Neural progenitor cell (in vitro differentiated cells): ENCODE data around the gene BFSP1. TPM values are rescaled to one million over a fixed set of nuclear protein-coding genes. Genes with fewer than 3 reads are reported as not detected.

Experiments
- DNase-seq: peaks from one replicate; pipeline ENCODE4 v3.0.0-alpha.2; 2016; ENCODE audit warnings: low spot score
- H2AFZ ChIP-seq: fragments of 200-600 bp; sonication (generic); replicated peaks from 2 replicates; pipeline ENCODE4 v1.6.1; 2016; ENCODE audit warnings: antibody characterized with exemption
- H3F3A ChIP-seq: fragments of 200-600 bp; sonication (generic); 2 replicates; pipeline ENCODE4 v1.6.1; 2016; ENCODE audit warnings: antibody characterized with exemption, low read depth
- H3K27ac ChIP-seq: fragments of 200-600 bp; sonication (generic); 2 replicates; pipeline ENCODE4 v1.5.1; 2016; ENCODE audit warnings: mild to moderate bottlenecking
- H3K27me3 ChIP-seq: fragments of 200-600 bp; sonication (generic); 2 replicates; pipeline ENCODE4 v1.6.1; 2016; ENCODE audit warnings: mild to moderate bottlenecking, moderate library complexity
- H3K36me3 ChIP-seq: fragments of 200-600 bp; sonication (generic); 2 replicates; pipeline ENCODE4 v1.5.1; 2016
- H3K4me1 ChIP-seq: fragments of 200-600 bp; sonication (generic); 2 replicates; pipeline ENCODE4 v1.6.1; 2016; ENCODE audit warnings: mixed run types
- H3K4me2 ChIP-seq: fragments of 200-600 bp; sonication (generic); 2 replicates; pipeline ENCODE4 v1.6.1; 2016
- H3K4me3 ChIP-seq: fragments of 200-600 bp; sonication (generic); 2 replicates; pipeline ENCODE4 v1.5.1; 2016
- H3K79me2 ChIP-seq: fragments of 200-600 bp; sonication (generic); 2 replicates; pipeline ENCODE4 v1.6.1; 2016; ENCODE audit warnings: low read depth
- H3K9ac ChIP-seq: fragments of 200-600 bp; sonication (generic); 2 replicates; pipeline ENCODE4 v1.6.1; 2016
- H3K9me3 ChIP-seq: fragments of 200-600 bp; sonication (generic); 2 replicates; pipeline ENCODE4 v1.5.1; 2016; ENCODE audit warnings: low read depth
- H4K20me1 ChIP-seq: fragments of 200-600 bp; sonication (generic); 2 replicates; pipeline ENCODE4 v1.6.1; 2016; ENCODE audit warnings: low read depth
- H3K27ac Mint-ChIP-seq: 3 replicates; pipeline ENCODE4 v1.8.0; 2021; ENCODE audit warnings: mixed read lengths
- H3K27me3 Mint-ChIP-seq: 2 replicates; pipeline ENCODE4 v1.8.0; 2022; ENCODE audit warnings: low read depth, mild to moderate bottlenecking, inconsistent platforms, moderate library complexity, mixed read lengths; ENCODE audit not compliant: insufficient read depth
- H3K36me3 Mint-ChIP-seq: 3 replicates; pipeline ENCODE4 v1.8.0; 2021; ENCODE audit warnings: mixed read lengths
- H3K4me1 Mint-ChIP-seq: 3 replicates; pipeline ENCODE4 v1.8.0; 2021; ENCODE audit warnings: mixed read lengths
- H3K4me3 Mint-ChIP-seq: 3 replicates; pipeline ENCODE4 v1.8.0; 2021; ENCODE audit warnings: mild to moderate bottlenecking, moderate library complexity, mixed read lengths
- H3K9me3 Mint-ChIP-seq: 3 replicates; pipeline ENCODE4 v1.8.0; 2020; ENCODE audit warnings: mixed read lengths
- CTCF ChIP-seq: fragments of 200-600 bp; sonication (generic); IDR thresholded peaks from 2 replicates; pipeline ENCODE4 v1.5.1; 2017; ENCODE audit warnings: antibody characterized with exemption, mild to moderate bottlenecking
- EZH2 ChIP-seq: fragments of 200-600 bp; sonication (generic); IDR thresholded peaks from 2 replicates; pipeline ENCODE4 v1.6.1; 2017; ENCODE audit warnings: antibody characterized with exemption, mild to moderate bottlenecking, moderate library complexity
- EZH2phosphoT487 ChIP-seq: fragments of 200-600 bp; sonication (generic); IDR thresholded peaks from 2 replicates; pipeline ENCODE4 v1.6.1; 2017; ENCODE audit warnings: antibody characterized with exemption
- total RNA-seq: library from RNA; depleted of rRNA; stranded (reverse); fragments of >200 nt; gene quantifications from 2 replicates; pipeline ENCODE4 v1.2.3, GENCODE V29; 2015; ENCODE audit warnings: low replicate concordance

The BFSP1 gene
- total RNA-seq, 1 donor from 2014 or later: not detected

DNA sequence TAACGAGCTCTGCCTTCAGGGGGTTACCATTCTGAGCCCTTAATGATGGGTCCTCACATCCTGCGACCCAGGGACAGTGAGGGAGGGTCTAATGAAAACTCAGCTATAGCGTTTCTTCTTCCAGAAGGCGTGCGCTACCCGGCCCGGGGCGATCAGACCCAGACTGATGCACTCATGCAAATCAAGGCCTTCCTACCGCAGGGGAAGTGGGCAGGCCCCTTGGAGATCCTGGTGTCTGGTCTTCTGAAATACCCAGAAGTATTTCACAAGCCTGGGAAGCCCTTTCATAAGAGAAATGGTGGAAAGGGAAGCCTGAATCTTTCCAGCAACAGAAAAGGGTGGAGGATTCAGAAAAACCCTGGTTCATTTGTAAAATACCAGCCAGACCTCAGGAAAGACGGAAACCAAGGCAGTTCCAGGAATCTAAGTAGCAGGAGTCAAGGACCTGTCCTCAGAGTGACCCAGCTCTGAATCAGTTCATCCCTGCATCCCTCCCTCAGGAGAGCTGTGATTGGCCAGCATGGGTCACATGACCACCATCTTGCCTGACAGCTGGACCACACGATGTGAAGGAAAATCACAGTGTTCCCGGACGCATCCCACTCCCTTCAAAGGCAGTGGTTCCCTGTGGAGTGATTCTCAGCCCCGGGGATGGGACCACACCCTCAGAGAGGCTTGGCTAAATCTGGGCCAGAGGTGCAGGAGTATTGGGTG is 12.7 kb downstream of the BFSP1 start:
- Histone ChIP-seq H3K36me3 (no peaks in the 10 kb centered on the region), H3K4me2 (no peak overlapping the region), H3F3A (no peaks in the 10 kb centered on the region), H2AFZ (no peak overlapping the region), H3K4me3 (no peak overlapping the region), H3K27me3 (peaks cover 76% of the 10 kb centered on the region), H3K27ac (no peak overlapping the region), H3K4me1 (no peaks in the 10 kb centered on the region), H3K9me3 (no peaks in the 10 kb centered on the region), H4K20me1 (no peaks in the 10 kb centered on the region), H3K79me2 (no peaks in the 10 kb centered on the region), H3K9ac (no peak overlapping the region)
- Mint-ChIP-seq H3K4me3 (no peak overlapping the region), H3K4me1 (no peaks in the 10 kb centered on the region), H3K36me3 (no peaks in the 10 kb centered on the region), H3K27ac (no peak overlapping the region), H3K9me3 (peaks cover 2% of the 10 kb centered on the region), H3K27me3 (peaks cover 27% of the 10 kb centered on the region)
- TF ChIP-seq EZH2: no peak
- TF ChIP-seq CTCF: no peak
- TF ChIP-seq EZH2phosphoT487: no peak
- peak; percentile 39 for DNase-seq

GRCh38 chr20:17515053-17515452 is 16.1 kb downstream of the BFSP1 start:
- H3K4me1 ChIP-seq: no peaks in the 10 kb centered on the region
- Mint-ChIP-seq H3K4me1 (no peaks in the 10 kb centered on the region), H3K27me3 (peaks cover 13% of the 10 kb centered on the region), H3K27ac (no peak overlapping the region), H3K36me3 (no peaks in the 10 kb centered on the region), H3K4me3 (no peak overlapping the region), H3K9me3 (peaks cover 2% of the 10 kb centered on the region)
- no peak overlapping the region for H3K27ac ChIP-seq
- H3F3A ChIP-seq: no peaks in the 10 kb centered on the region
- H3K4me2 ChIP-seq: no peak overlapping the region
- no peaks in the 10 kb centered on the region for H3K9me3 ChIP-seq
- no peaks in the 10 kb centered on the region for H3K36me3 ChIP-seq
- no peak overlapping the region for H2AFZ ChIP-seq
- no peak for DNase-seq
- H3K27me3 ChIP-seq: peaks cover 49% of the 10 kb centered on the region
- H4K20me1 ChIP-seq: no peaks in the 10 kb centered on the region
- no peaks in the 10 kb centered on the region for H3K79me2 ChIP-seq
- no peak overlapping the region for H3K9ac ChIP-seq
- no peak overlapping the region for H3K4me3 ChIP-seq
- no peak for TF ChIP-seq EZH2
- TF ChIP-seq EZH2phosphoT487: no peak
- TF ChIP-seq CTCF: no peak

DNA sequence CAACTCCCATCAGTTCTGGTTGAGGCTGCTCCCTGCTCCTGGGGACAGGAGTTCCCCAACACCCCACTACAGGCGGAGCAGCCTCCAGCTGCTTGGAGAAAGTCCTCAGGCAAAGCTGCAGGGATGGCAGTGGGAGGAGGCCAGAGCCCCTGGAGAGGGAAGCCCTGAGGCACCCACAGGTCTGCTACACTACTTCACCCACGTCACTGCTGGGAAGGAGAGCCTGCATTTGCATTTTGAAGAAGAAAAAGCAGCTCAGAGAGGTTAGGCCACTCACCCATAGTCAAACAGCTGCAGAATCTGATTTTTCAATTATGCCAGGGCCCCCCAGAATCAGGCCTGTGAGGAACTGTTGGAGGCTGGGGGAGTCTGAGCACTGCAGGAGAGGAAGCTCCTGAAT is 17.2 kb downstream of the BFSP1 start:
- no peaks in the 10 kb centered on the region for H3K36me3 ChIP-seq
- Mint-ChIP-seq H3K36me3 (no peaks in the 10 kb centered on the region), H3K27ac (no peak overlapping the region), H3K9me3 (peaks cover 2% of the 10 kb centered on the region), H3K4me3 (no peak overlapping the region), H3K27me3 (peaks cover 14% of the 10 kb centered on the region), H3K4me1 (no peaks in the 10 kb centered on the region)
- H3K27ac ChIP-seq: no peak overlapping the region
- no peaks in the 10 kb centered on the region for H4K20me1 ChIP-seq
- TF ChIP-seq CTCF (no peak), EZH2phosphoT487 (no peak), EZH2 (no peak)
- H3K79me2 ChIP-seq: no peaks in the 10 kb centered on the region
- DNase-seq: no peak
- H3K27me3 ChIP-seq: peaks cover 49% of the 10 kb centered on the region
- no peak overlapping the region for H3K4me2 ChIP-seq
- no peak overlapping the region for H2AFZ ChIP-seq
- no peak overlapping the region for H3K9ac ChIP-seq
- no peaks in the 10 kb centered on the region for H3K4me1 ChIP-seq
- H3F3A ChIP-seq: no peaks in the 10 kb centered on the region
- H3K4me3 ChIP-seq: no peak overlapping the region
- no peaks in the 10 kb centered on the region for H3K9me3 ChIP-seq
